Stomach (tissue), 9 donors: ENCODE measurements around the gene MRPL21. TPM values are rescaled to one million over a fixed set of nuclear protein-coding genes. Genes with fewer than 3 reads are reported as not detected.
A peak's percentile ranks its signal among the peaks of the same experiment; 100 is the strongest.

ENCODE experiments used
- DNase-seq, 2 donors: peaks; one replicate each; pipeline versions ENCODE4 v3.0.0 to v3.0.0-alpha.2; 2013 to 2019
- H3K27ac ChIP-seq, 5 donors: fragments of 200-600 bp in 4 of 5; sonication (generic) in 4 of 5; one replicate each; pipeline ENCODE4 v1.5.1; 2013 to 2019; ENCODE audit warnings: mild to moderate bottlenecking in 1 of 5, moderate library complexity in 1 of 5
- H3K27me3 ChIP-seq, 3 donors: fragments of 200-600 bp; sonication (generic); one replicate each; pipeline ENCODE4 v1.5.1; 2017 to 2019; ENCODE audit warnings: mixed run types in 1 of 3
- H3K36me3 ChIP-seq, 4 donors: fragments of 200-600 bp; sonication (generic); 1 replicate in 3 of 4; 2 replicates in 1 of 4; pipeline ENCODE4 v1.5.1; 2016 to 2019
- H3K4me1 ChIP-seq, 4 donors: fragments of 200-600 bp; sonication (generic); one replicate each; pipeline ENCODE4 v1.5.1; 2016 to 2019
- H3K4me3 ChIP-seq, 4 donors: fragments of 200-600 bp; sonication (generic) in 3 of 4; one replicate each; pipeline ENCODE4 v1.5.1; 2016 to 2019; ENCODE audit warnings: mild to moderate bottlenecking in 1 of 4
- H3K9me3 ChIP-seq, 4 donors: fragments of 200-600 bp; sonication (generic); one replicate each; pipeline ENCODE4 v1.5.1; 2016 to 2019
- CTCF ChIP-seq, 7 experiments: fragments of 450-650 bp in 4 of 7; fragments of 200-600 bp in 3 of 7; sonication (generic) in 3 of 7; IDR thresholded peaks; one replicate each; pipeline ENCODE4 v1.5.1; 2016 to 2019; ENCODE audit warnings: antibody characterized with exemption in 7 of 7, control low read depth in 2 of 7, mild to moderate bottlenecking in 1 of 7
- EP300 ChIP-seq: sonication (generic); formaldehyde crosslinking; IDR thresholded peaks from one replicate; pipeline ENCODE4 v1.6.1; 2017; ENCODE audit warnings: antibody characterized with exemption
- POLR2A ChIP-seq, 4 donors: fragments of 450-650 bp; IDR thresholded peaks; one replicate each; pipeline ENCODE4 v1.6.1; 2016; ENCODE audit warnings: antibody characterized with exemption in 4 of 4, control low read depth in 2 of 4, mild to moderate bottlenecking in 1 of 4, moderate library complexity in 1 of 4
- POLR2AphosphoS5 ChIP-seq, 3 donors: sonication (generic); formaldehyde crosslinking; IDR thresholded peaks; one replicate each; pipeline ENCODE4 v1.6.1; 2016; ENCODE audit warnings: antibody characterized with exemption in 3 of 3
- WGBS, 5 donors: extraction: QIAGEN DNeasy Blood & Tissue Kit in 3 of 5; methylation state at CpG; one replicate each; pipeline versions ENCODE4 v1.1.5 to v1.1.7; 2013 to 2018; 5-methylcytosine and 5-hydroxymethylcytosine counted together
- intact Hi-C: fragments of 100-400 bp; cut with DNase I; formaldehyde crosslinking; loops from one replicate; pipeline ENCODE4 v1.15.1; 2023; ENCODE audit warnings: low total_unique reads
- polyA plus RNA-seq, 3 donors: library from polyadenylated mRNA; stranded (reverse); fragments of 200-250 nt; gene quantifications; one replicate each; pipeline ENCODE4 v1.2.3, GENCODE V29; 2013
- total RNA-seq, 5 donors: library from RNA; depleted of rRNA; stranded (reverse); fragments of >200 nt; gene quantifications; one replicate each; pipeline versions ENCODE4 v1.1.0 to v1.2.3, GENCODE V29; 2014 to 2016
- donor health status: healthy with polysubstance abuse.
- donor health status: Bipolar disorder and iron deficiency.
- donor health status: healthy.

MRPL21 gene
- total and polyA plus RNA-seq, 8 donors, result 30.6 to 185 (median 92.6) TPM

DNA sequence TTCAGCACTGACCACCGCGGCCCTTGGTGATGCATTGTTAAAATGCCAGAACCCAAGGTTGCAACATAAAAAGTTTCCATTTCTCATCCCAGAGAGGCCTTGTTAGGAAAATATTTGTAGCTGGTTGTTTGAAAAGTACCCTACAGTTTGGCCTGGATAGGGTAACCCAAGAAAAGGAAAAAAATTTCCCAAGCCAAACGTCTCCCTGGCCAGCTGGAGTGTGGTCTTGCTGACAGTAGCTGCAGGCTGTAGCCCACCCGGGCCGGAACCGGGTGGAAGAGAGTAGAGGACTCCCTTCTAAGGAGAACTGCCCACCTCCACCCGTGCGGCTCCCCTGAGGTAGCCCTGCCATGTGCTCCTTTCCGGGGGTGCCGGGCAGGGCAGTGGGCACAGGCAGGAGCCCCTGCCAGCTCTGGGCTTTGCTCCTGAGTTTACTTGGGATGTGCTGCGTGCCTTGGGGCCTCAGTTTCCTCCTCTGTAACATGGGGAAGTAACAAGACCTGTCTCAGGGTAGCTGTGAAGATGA, 38.5 kb upstream of the MRPL21 start:
- 70 to 80% (median 71%) methylated on average over 9 to 11 of the region's 11 CpGs for WGBS, 5 donors
- no peaks in the 10 kb centered on the region for H3K9me3 ChIP-seq
- peak overlapping the region in 4 of 5 donors; percentile 73 to 91 (median 82) for H3K27ac ChIP-seq
- no peak for DNase-seq
- peaks cover 0 to 44% (median 22%) of the 10 kb centered on the region in 4 donors for H3K4me1 ChIP-seq
- intact Hi-C loops, result no loop called here
- H3K4me3 ChIP-seq, result no peak overlapping the region
- H3K36me3 ChIP-seq, result peaks cover 25 to 40% (median 38%) of the 10 kb centered on the region in 4 donors
- no peak for TF ChIP-seq CTCF (IDR thresholded peaks at IDR 0.05)
- H3K27me3 ChIP-seq, result no peaks in the 10 kb centered on the region

GRCh38 chr11:68941324-68942094, 37.9 kb upstream of the MRPL21 start:
- intact Hi-C loops, result no loop called here
- Histone ChIP-seq H3K4me3 (no peak overlapping the region), H3K36me3 (peaks cover 31 to 46% (median 44%) of the 10 kb centered on the region in 4 donors), H3K9me3 (no peaks in the 10 kb centered on the region), H3K27me3 (no peaks in the 10 kb centered on the region), H3K4me1 (peaks cover 0 to 38% (median 15%) of the 10 kb centered on the region in 4 donors), H3K27ac (peak overlapping the region in 4 of 5 donors; percentile 73 to 91 (median 82))
- TF ChIP-seq CTCF (IDR thresholded peaks at IDR 0.05) (no peak), EP300 (no peak), POLR2A (IDR thresholded peaks at IDR 0.05) (no peak), POLR2AphosphoS5 (IDR thresholded peaks at IDR 0.05) (no peak)
- 79 to 88% (median 84%) methylated on average over 17 to 18 of the region's 18 CpGs for WGBS, 5 donors
- no peak for DNase-seq

DNA sequence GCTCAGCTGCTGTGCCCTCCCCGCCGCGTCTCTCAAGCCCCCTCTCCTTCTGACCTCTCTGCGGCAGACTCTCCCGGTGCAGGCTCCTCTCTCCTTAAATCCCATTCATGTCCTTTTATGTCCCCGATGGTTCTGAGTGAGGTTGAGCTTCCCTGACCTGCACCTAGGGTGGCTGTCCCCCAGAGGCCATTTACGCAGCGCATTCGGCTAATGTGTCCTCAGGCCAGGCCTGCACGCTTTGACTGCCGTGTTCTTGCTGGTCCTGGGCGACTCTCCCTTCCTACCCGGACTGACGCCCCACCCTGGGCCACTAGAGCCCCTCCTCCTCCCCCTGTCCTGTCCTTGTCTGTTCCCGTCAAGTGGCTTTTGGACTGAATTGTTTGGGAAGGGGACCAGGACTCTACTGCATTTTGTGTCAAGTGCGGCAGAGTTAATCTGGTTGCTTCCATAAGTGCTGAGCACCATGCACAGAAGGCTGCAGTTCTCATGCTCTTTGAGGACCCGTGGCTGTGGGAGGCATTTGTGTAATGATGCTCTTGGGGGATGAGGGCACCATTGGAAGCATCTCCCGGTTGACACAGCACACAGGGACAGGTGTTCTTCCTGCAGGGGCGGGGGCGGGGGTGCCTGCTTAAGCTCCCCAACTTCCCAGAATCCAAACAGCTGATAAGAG, 37.2 kb upstream of the MRPL21 start:
- H3K36me3 ChIP-seq, result peaks cover 38 to 53% (median 51%) of the 10 kb centered on the region in 4 donors
- H3K4me3 ChIP-seq, result no peak overlapping the region
- intact Hi-C loops, result no loop called here
- peak overlapping the region in 3 of 5 donors; percentile 81 to 91 (median 84) for H3K27ac ChIP-seq
- H3K4me1 ChIP-seq, result peaks cover 0 to 31% (median 12%) of the 10 kb centered on the region in 4 donors
- DNase-seq, result no peak
- no peaks in the 10 kb centered on the region for H3K27me3 ChIP-seq
- TF ChIP-seq CTCF (IDR thresholded peaks at IDR 0.05) (no peak), POLR2A (IDR thresholded peaks at IDR 0.05) (no peak), POLR2AphosphoS5 (IDR thresholded peaks at IDR 0.05) (no peak), EP300 (no peak)
- H3K9me3 ChIP-seq, result no peaks in the 10 kb centered on the region
- WGBS, 5 donors, result 82 to 92% (median 90%) methylated on average over 17 to 20 of the region's 20 CpGs
